Bronchial epithelial cell (primary cell): Measurements from ENCODE around the gene AGER. TPM values are rescaled to one million over a fixed set of nuclear protein-coding genes. Genes with fewer than 3 reads are reported as not detected.

ENCODE experiments used
- DNase-seq: peaks from one replicate; pipeline ENCODE4 v3.0.0-alpha.2; 2010; ENCODE audit warnings: low read depth
- FAIRE-seq: peaks from 2 replicates; lab custom pipeline; 2011; peaks lifted over from hg19 to GRCh38; lab: Jason Lieb, UNC
- H3K27me3 ChIP-seq: 2 replicates; pipeline ENCODE4 v1.5.1; 2011; ENCODE audit warnings: low read length; ENCODE audit not compliant: control insufficient read depth, insufficient read depth
- H3K36me3 ChIP-seq: 2 replicates; pipeline ENCODE4 v1.5.1; 2011; ENCODE audit warnings: low read length; ENCODE audit not compliant: control insufficient read depth, insufficient read depth
- H3K4me3 ChIP-seq: 2 replicates; pipeline ENCODE4 v1.5.1; 2011; ENCODE audit warnings: mild to moderate bottlenecking, low read depth, low read length, control low read depth
- total RNA-seq: library from RNA; depleted of rRNA; stranded (reverse); fragments of >200 nt; gene quantifications from 2 replicates; pipeline ENCODE4 v1.2.1, GENCODE V29; 2014
- TF ChIP-seq, protein P1 (sequence below): IDR thresholded peaks from 2 replicates; pipeline ENCODE4 v1.5.1; 2011; ENCODE audit warnings: mild to moderate bottlenecking, moderate library complexity, low read length, control low read depth, inconsistent platforms; ENCODE audit not compliant: insufficient read depth, severe bottlenecking

AGER gene
- 0.26 TPM in 2 replicates for total RNA-seq

DNA sequence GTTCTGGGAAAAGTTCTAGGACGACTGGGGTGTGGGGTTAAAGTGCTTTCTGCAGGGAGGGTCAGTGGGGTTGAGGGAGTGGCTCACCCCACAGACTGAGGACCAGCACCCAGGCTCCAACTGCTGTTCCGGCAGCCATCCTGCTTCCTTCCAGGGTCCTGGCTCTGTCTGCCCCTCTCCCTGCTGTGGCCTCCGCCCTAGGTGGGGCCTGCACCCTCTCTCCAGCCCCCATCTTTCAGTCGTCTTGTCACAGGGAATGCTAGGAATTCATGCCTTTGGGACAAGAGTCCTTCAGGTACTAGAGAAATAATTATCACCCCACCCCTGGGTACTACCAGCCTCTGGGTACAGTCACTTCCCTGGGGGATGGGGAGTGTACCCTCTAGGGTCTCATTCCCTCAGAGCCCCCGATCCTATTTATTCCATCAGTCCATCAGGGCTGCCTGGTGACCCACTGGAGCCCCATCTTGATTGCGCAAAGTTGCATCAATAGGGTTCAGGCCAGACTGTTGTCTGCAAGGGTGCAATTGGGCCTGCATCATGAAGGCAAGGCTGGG lies at the start of gene AGER:
Gene AGER, minus strand, starts transcription at position 170 of the 557 bp plus-strand sequence. Its CDS starts 31 bp downstream, at position 139.
- TF ChIP-seq, protein P1, sequence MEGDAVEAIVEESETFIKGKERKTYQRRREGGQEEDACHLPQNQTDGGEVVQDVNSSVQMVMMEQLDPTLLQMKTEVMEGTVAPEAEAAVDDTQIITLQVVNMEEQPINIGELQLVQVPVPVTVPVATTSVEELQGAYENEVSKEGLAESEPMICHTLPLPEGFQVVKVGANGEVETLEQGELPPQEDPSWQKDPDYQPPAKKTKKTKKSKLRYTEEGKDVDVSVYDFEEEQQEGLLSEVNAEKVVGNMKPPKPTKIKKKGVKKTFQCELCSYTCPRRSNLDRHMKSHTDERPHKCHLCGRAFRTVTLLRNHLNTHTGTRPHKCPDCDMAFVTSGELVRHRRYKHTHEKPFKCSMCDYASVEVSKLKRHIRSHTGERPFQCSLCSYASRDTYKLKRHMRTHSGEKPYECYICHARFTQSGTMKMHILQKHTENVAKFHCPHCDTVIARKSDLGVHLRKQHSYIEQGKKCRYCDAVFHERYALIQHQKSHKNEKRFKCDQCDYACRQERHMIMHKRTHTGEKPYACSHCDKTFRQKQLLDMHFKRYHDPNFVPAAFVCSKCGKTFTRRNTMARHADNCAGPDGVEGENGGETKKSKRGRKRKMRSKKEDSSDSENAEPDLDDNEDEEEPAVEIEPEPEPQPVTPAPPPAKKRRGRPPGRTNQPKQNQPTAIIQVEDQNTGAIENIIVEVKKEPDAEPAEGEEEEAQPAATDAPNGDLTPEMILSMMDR: no peak
- no peak within 1 kb of the TSS for H3K4me3 ChIP-seq
- no peak for FAIRE-seq
- H3K27me3 ChIP-seq: no peaks in the 10 kb centered on the region
- H3K36me3 ChIP-seq: peaks cover 18% of the 10 kb centered on the region
- DNase-seq: no peak

- DNase-seq (no peak), FAIRE-seq (no peak)
- TF ChIP-seq, protein P1: no peak
- Histone ChIP-seq H3K36me3 (no peaks in the 10 kb centered on the region), H3K27me3 (no peaks in the 10 kb centered on the region), H3K4me3 (no peak overlapping the region)
Observed at GRCh38 chr6:32226434-32226833, 42.4 kb upstream of the AGER start.

GRCh38 chr6:32224696-32225095 lies 40.6 kb upstream of the AGER start:
- Histone ChIP-seq H3K4me3 (no peak overlapping the region), H3K36me3 (no peaks in the 10 kb centered on the region), H3K27me3 (no peaks in the 10 kb centered on the region)
- no peak for FAIRE-seq
- TF ChIP-seq, protein P1: no peak
- DNase-seq: no peak

DNA sequence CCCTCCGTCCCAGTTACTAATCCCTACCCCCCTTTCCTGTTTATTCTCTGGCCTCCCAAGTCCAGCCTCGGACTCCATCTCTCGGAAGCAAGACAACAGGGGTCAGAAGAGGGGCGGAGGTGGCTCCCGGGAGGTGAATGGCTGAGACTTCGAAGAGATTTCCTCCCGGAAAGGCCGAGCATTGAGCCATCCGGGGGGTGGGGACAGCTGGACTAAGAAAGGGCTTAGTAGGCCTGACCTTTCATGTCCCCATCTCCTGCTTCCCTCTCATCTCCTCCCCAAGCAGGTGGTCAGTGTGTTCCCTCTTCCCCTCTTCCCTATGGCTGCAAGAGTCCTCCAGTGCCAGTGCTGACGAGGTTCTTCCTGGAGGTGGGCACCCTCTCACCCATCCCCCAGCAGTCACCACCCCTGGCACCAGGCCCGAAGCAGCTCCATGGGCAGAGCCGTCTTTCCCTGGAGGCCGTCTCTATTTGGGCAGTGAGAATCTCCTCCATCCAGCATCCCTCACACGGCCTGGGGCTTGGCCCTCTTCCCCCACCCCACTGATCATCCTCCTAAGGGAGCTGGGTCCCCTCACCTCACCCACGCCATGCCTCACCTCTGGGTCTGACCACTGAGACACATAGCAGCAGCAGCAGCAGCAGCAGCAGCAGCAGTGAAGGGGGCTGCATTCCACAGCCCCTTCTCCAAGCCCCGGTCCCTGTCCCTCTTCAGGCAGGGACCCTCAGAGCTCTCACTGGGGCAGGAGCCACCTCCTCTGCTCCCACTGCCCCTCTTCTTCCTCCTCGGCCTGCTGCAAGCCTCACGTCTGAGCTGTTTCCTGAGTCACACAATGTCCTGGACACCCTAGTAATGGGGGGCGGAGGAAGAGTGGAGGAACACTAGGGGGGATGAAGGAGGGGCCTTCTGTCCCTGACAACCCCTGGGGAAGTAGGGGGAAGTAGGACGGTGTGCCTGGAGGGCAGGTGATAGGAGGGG lies 39.5 kb upstream of the AGER start, which contains the start of gene NOTCH4:
Gene NOTCH4, minus strand, starts transcription at position 810 of the 978 bp plus-strand sequence. Its CDS starts 139 bp downstream, at position 671.
- TF ChIP-seq, protein P1: no peak
- H3K36me3 ChIP-seq: no peaks in the 10 kb centered on the region
- no peaks in the 10 kb centered on the region for H3K27me3 ChIP-seq
- FAIRE-seq (no peak), DNase-seq (no peak)
- H3K4me3 ChIP-seq: no peak within 1 kb of the TSS

- no peaks in the 10 kb centered on the region for H3K36me3 ChIP-seq
- DNase-seq: peak; percentile 52
- TF ChIP-seq, protein P1: no peak
- H3K27me3 ChIP-seq: no peaks in the 10 kb centered on the region
- no peak overlapping the region for H3K4me3 ChIP-seq
- FAIRE-seq: no peak
Observed at GRCh38 chr6:32222333-32223230, 38.5 kb upstream of the AGER start.
